Measurements from ENCODE around the gene PLTP.
"Not testable (repeated sequence)": the region's sequence is repeated elsewhere in the genome, so short reads cannot be mapped to it uniquely, and the experiment has no call there.

The PLTP gene

GRCh38 chr20:45911486-45912343, at the start of gene PLTP:
Gene PLTP, minus strand, starts transcription at chr20:45912155. Its CDS starts 703 bp downstream, at chr20:45911452.
- H3K4me3 ChIP-seq (replicated peaks; ENCODE audit: low read depth, low read length) = peak within 1 kb of the TSS; percentile 74
- DNase-seq (ENCODE audit: extremely low read depth, low read depth) = no peak
- TF ChIP-seq CTCF (IDR thresholded peaks at IDR 0.05; ENCODE audit: low read depth, low read length, missing control alignments) = no peak

GRCh38 chr20:45959956-45960630, 48.1 kb upstream of the PLTP start:
- no peak overlapping the region for H3K4me3 ChIP-seq (replicated peaks; ENCODE audit: low read depth, low read length)
- no peak for TF ChIP-seq CTCF (IDR thresholded peaks at IDR 0.05; ENCODE audit: low read depth, low read length, missing control alignments)
- no peak for DNase-seq (ENCODE audit: extremely low read depth, low read depth)

GRCh38 chr20:45959126-45959525, 47.2 kb upstream of the PLTP start:
- DNase-seq (ENCODE audit: extremely low read depth, low read depth) = no peak
- no peak overlapping the region for H3K4me3 ChIP-seq (replicated peaks; ENCODE audit: low read depth, low read length)
- no peak for TF ChIP-seq CTCF (IDR thresholded peaks at IDR 0.05; ENCODE audit: low read depth, low read length, missing control alignments)

GRCh38 chr20:45958593-45958992, 46.6 kb upstream of the PLTP start:
- no peak for DNase-seq (ENCODE audit: extremely low read depth, low read depth)
- TF ChIP-seq CTCF (IDR thresholded peaks at IDR 0.05; ENCODE audit: low read depth, low read length, missing control alignments) = no peak
- no peak overlapping the region for H3K4me3 ChIP-seq (replicated peaks; ENCODE audit: low read depth, low read length)

- TF ChIP-seq CTCF (IDR thresholded peaks at IDR 0.05; ENCODE audit: low read depth, low read length, missing control alignments) = no peak
- H3K4me3 ChIP-seq (replicated peaks; ENCODE audit: low read depth, low read length) = no peak overlapping the region
- DNase-seq (ENCODE audit: extremely low read depth, low read depth) = no peak
Observed at GRCh38 chr20:45957021-45957941, 45.3 kb upstream of the PLTP start.

GRCh38 chr20:45956326-45956725, 44.4 kb upstream of the PLTP start:
- not testable (repeated sequence) for DNase-seq (ENCODE audit: extremely low read depth, low read depth); H3K4me3 ChIP-seq (replicated peaks; ENCODE audit: low read depth, low read length)

Measured in HFF-Myc (cell line).